Upper lobe of left lung (tissue), 6 donors: ENCODE results near the gene TRMT13. TPM values are rescaled to one million over a fixed set of nuclear protein-coding genes. Genes with fewer than 3 reads are reported as not detected.

Experiments used
- ATAC-seq, 2 donors: fragments of 200-7000 bp; cut with Tn5 transposase; one replicate each; pipeline ENCODE4 v1.9.1; 2022; ENCODE audit warnings: mild to moderate bottlenecking in 2 of 2, moderate library complexity in 2 of 2; ENCODE audit not compliant: low FRiP score in 2 of 2
- DNase-seq, 2 donors: peaks; one replicate each; pipeline ENCODE4 v3.0.0-alpha.2; 2019 to 2020
- H3K27ac ChIP-seq, 4 donors: fragments of 200-600 bp; sonication (generic); one replicate each; pipeline ENCODE4 v1.5.1; 2016 to 2019
- H3K27me3 ChIP-seq, 4 donors: fragments of 200-600 bp; sonication (generic); one replicate each; pipeline ENCODE4 v1.5.1; 2017 to 2019
- H3K36me3 ChIP-seq, 4 donors: fragments of 200-600 bp; sonication (generic); one replicate each; pipeline ENCODE4 v1.5.1; 2016 to 2019
- H3K4me1 ChIP-seq, 4 donors: fragments of 200-600 bp; sonication (generic); one replicate each; pipeline ENCODE4 v1.5.1; 2018 to 2019
- H3K4me3 ChIP-seq, 4 donors: fragments of 200-600 bp; sonication (generic); one replicate each; pipeline ENCODE4 v1.5.1; 2017 to 2019; ENCODE audit warnings: mild to moderate bottlenecking in 2 of 4, moderate library complexity in 1 of 4
- H3K9me3 ChIP-seq, 4 donors: fragments of 200-600 bp; sonication (generic); one replicate each; pipeline ENCODE4 v1.5.1; 2018 to 2019
- EP300 ChIP-seq, 4 donors: sonication (generic); formaldehyde crosslinking; IDR thresholded peaks; one replicate each; pipeline ENCODE4 v1.5.1; 2017; ENCODE audit warnings: antibody characterized with exemption in 4 of 4, control low read depth in 2 of 4
- POLR2A ChIP-seq, 4 donors: fragments of 450-650 bp; IDR thresholded peaks; one replicate each; pipeline ENCODE4 v1.5.1; 2016 to 2017; ENCODE audit warnings: antibody characterized with exemption in 4 of 4, mild to moderate bottlenecking in 2 of 4
- POLR2AphosphoS5 ChIP-seq, 2 donors: sonication (generic); formaldehyde crosslinking; IDR thresholded peaks; one replicate each; pipeline ENCODE4 v1.5.1; 2017; ENCODE audit warnings: antibody characterized with exemption in 2 of 2
- WGBS, 2 donors: methylation state at CpG; one replicate each; pipeline ENCODE4 v1.1.5; 2017 to 2018; 5-methylcytosine and 5-hydroxymethylcytosine counted together
- total RNA-seq, 6 donors: library from RNA; depleted of rRNA in 4 of 6; stranded (reverse); fragments of >200 nt in 4 of 6; gene quantifications; one replicate each; pipeline versions ENCODE4 v1.1.0 to v1.2.1, GENCODE V29; 2016 to 2021
- TF ChIP-seq, protein P1 (sequence below), 6 experiments: fragments of 450-650 bp in 4 of 6; fragments of 200-600 bp in 2 of 6; sonication (generic) in 2 of 6; IDR thresholded peaks; one replicate each; pipeline ENCODE4 v1.5.1; 2016 to 2019; ENCODE audit warnings: antibody characterized with exemption in 6 of 6
- donor health status: DM: no; HTN: no; CAD: no; lungs with moderate emphysema.
- donor health status: DM: no; HTN: yes; CAD: no; lungs with severe emphysema.

Gene TRMT13
- total RNA-seq, 6 donors from 2014 or later: 7.1 to 22.2 (median 11.6) TPM

DNA sequence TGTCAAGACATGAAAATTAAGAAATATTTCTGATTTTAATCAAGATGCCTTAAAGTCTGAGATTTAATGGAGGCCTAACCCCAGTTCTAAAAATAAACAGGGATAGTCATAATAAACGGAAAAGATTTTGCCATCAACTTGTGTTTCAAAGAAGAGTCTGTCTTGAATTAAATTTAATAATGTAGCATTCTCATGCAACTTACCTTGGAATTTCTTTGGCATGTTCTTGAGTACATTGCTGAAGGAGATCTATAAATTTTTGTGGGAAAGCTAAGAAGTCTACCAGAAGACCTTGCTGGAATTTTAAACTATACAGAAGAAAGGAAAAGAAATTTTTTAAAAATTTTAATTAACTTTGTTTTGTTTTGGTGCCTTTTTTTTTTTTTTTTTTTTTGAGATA lies 10.8 kb upstream of the TRMT13 start:
- Histone ChIP-seq H3K36me3 (peaks cover 0 to 13% (median 4%) of the 10 kb centered on the region in 4 donors), H3K9me3 (no peaks in the 10 kb centered on the region), H3K4me3 (no peak overlapping the region), H3K27ac (no peak overlapping the region), H3K4me1 (no peaks in the 10 kb centered on the region), H3K27me3 (no peaks in the 10 kb centered on the region)
- WGBS, 2 donors: 83 to 97% methylated on average over 1 of the region's 1 CpG
- ATAC-seq (no peak), DNase-seq (no peak)
- TF ChIP-seq, protein P1, sequence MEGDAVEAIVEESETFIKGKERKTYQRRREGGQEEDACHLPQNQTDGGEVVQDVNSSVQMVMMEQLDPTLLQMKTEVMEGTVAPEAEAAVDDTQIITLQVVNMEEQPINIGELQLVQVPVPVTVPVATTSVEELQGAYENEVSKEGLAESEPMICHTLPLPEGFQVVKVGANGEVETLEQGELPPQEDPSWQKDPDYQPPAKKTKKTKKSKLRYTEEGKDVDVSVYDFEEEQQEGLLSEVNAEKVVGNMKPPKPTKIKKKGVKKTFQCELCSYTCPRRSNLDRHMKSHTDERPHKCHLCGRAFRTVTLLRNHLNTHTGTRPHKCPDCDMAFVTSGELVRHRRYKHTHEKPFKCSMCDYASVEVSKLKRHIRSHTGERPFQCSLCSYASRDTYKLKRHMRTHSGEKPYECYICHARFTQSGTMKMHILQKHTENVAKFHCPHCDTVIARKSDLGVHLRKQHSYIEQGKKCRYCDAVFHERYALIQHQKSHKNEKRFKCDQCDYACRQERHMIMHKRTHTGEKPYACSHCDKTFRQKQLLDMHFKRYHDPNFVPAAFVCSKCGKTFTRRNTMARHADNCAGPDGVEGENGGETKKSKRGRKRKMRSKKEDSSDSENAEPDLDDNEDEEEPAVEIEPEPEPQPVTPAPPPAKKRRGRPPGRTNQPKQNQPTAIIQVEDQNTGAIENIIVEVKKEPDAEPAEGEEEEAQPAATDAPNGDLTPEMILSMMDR (IDR thresholded peaks at IDR 0.05): no peak
- no peak for TF ChIP-seq POLR2A (IDR thresholded peaks at IDR 0.05)
- TF ChIP-seq EP300 (IDR thresholded peaks at IDR 0.05): no peak
- TF ChIP-seq POLR2AphosphoS5 (IDR thresholded peaks at IDR 0.05): no peak

DNA sequence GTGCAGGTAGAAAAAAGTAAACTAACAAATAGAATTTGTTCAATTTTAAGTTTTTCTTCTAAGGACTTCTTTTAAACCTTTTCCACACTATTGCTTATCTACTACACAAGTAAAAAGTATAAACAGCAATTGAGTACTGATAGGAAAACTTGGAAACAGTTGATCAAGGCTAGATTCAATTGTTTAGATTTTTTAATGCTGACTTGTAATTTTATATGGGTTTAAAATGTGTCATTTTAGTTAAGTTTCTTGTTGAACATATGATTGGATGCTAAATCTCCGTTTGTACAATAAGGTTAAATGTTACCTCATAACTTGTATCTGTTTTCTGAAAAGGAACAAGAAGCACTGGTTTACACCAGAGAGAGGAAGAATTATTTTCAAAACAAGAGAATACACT lies 5.7 kb upstream of the TRMT13 start:
- Histone ChIP-seq H3K27ac (no peak overlapping the region), H3K4me3 (no peak overlapping the region), H3K27me3 (no peaks in the 10 kb centered on the region), H3K4me1 (peaks cover 5 to 9% (median 7%) of the 10 kb centered on the region in 4 donors), H3K36me3 (no peaks in the 10 kb centered on the region), H3K9me3 (no peaks in the 10 kb centered on the region)
- 70 to 79% methylated on average over 1 of the region's 1 CpG for WGBS, 2 donors
- ATAC-seq: no peak
- no peak for DNase-seq
- no peak for TF ChIP-seq EP300 (IDR thresholded peaks at IDR 0.05)
- no peak for TF ChIP-seq POLR2A (IDR thresholded peaks at IDR 0.05)
- TF ChIP-seq, protein P1 (IDR thresholded peaks at IDR 0.05): no peak
- TF ChIP-seq POLR2AphosphoS5 (IDR thresholded peaks at IDR 0.05): no peak

DNA sequence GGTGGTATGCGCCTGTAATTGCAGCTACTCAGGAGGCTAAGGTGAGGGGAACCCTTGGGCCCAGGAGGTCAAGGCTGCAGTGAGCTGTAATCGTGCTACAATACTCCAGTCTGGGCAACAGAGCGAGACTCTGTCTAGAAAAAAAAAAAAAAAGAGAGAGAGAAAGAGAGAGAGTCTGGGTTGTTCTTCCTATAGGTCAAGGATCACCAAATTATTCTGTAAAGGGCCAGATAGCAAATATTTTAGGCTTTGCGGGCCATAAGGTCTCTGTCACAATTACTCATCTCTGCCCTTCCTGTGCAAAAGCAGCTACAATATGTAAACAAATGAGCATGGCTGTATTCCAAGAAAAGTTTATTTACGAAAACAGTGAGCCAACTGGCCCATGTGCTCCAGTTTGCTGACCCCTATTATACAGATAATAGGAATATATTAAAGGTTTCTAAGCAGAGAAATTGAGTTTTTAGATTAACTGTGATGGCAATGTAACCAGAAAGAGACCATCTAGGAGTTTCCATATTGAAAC lies 2.3 kb upstream of the TRMT13 start:
- no peak for ATAC-seq
- H3K4me3 ChIP-seq: no peak overlapping the region
- H3K27ac ChIP-seq: no peak overlapping the region
- no peak for TF ChIP-seq POLR2A (IDR thresholded peaks at IDR 0.05)
- TF ChIP-seq, protein P1 (IDR thresholded peaks at IDR 0.05): no peak
- TF ChIP-seq POLR2AphosphoS5 (IDR thresholded peaks at IDR 0.05): no peak
- TF ChIP-seq EP300 (IDR thresholded peaks at IDR 0.05): no peak
- no peak for DNase-seq
- no peaks in the 10 kb centered on the region for H3K36me3 ChIP-seq
- H3K9me3 ChIP-seq: no peaks in the 10 kb centered on the region
- H3K4me1 ChIP-seq: peaks cover 16 to 28% (median 22%) of the 10 kb centered on the region in 4 donors
- no peaks in the 10 kb centered on the region for H3K27me3 ChIP-seq
- WGBS, 2 donors: 60 to 74% methylated on average over 5 of the region's 5 CpGs

DNA sequence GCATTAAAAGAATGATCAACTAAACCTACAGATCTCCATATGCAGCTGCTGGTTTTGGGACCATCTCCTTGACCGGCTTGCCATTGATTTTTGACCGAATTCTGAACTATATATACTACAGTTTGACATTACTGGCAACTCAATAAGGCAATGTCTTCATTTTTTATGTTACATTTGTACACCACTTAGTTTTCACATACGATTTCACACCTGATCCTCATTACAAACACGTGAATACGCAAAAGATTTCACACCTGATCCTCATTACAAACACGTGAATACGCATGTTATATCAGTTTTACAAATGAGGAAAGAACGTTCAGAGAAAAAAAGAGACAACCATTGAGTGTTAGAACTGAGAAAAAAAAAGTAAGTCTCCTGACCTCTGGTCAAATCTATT lies 1.3 kb upstream of the TRMT13 start:
- DNase-seq: no peak
- TF ChIP-seq POLR2A (IDR thresholded peaks at IDR 0.05) (no peak), EP300 (IDR thresholded peaks at IDR 0.05) (no peak), POLR2AphosphoS5 (IDR thresholded peaks at IDR 0.05) (no peak)
- TF ChIP-seq, protein P1 (IDR thresholded peaks at IDR 0.05): no peak
- Histone ChIP-seq H3K27me3 (no peaks in the 10 kb centered on the region), H3K9me3 (no peaks in the 10 kb centered on the region), H3K27ac (no peak overlapping the region), H3K4me1 (peaks cover 16 to 31% (median 22%) of the 10 kb centered on the region in 4 donors), H3K4me3 (peak overlapping the region in 1 of 4 donors; percentile 74), H3K36me3 (no peaks in the 10 kb centered on the region)
- WGBS, 2 donors: 76 to 83% methylated on average over 8 of the region's 8 CpGs
- ATAC-seq: no peak

DNA sequence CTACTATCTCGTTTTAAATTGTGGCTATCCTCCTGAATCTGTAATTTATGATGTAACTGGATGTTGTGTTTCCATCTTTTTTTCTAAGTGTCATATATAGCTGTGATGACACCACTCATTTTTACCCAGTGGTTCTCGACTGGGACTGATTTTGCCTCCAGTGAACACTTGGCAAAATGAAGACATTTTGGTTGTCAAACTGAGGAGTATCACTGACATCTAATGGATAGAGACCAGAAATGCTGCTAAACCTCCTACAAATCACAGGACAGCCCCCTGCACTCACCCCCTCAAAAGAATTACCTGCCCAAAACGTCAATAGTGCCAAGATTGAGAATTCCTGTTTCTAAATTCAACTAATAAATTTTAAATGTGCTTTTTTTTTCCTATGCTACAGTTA lies 1.9 kb downstream of the TRMT13 start:
- DNase-seq: no peak
- TF ChIP-seq EP300 (IDR thresholded peaks at IDR 0.05): no peak
- TF ChIP-seq, protein P1 (IDR thresholded peaks at IDR 0.05): no peak
- H3K4me3 ChIP-seq: no peak overlapping the region
- H3K9me3 ChIP-seq: no peaks in the 10 kb centered on the region
- peaks cover 16 to 31% (median 22%) of the 10 kb centered on the region in 4 donors for H3K4me1 ChIP-seq
- H3K27me3 ChIP-seq: no peaks in the 10 kb centered on the region
- no peak for ATAC-seq
- peaks cover 4 to 32% (median 14%) of the 10 kb centered on the region in 4 donors for H3K36me3 ChIP-seq
- H3K27ac ChIP-seq: no peak overlapping the region
- 71 to 78% methylated on average over 3 of the region's 3 CpGs for WGBS, 2 donors
